DND-41 (cell line): ENCODE data around the gene CYB561A3.

ENCODE experiments used
- ATAC-seq: fragments of 200-7000 bp; cut with Tn5 transposase; 3 replicates; pipeline ENCODE4 v1.9.1; 2021; ENCODE audit warnings: low read depth; ENCODE audit not compliant: insufficient read depth
- DNase-seq: peaks from one replicate; pipeline ENCODE4 v3.0.0-alpha.2; 2020
- H2AFZ ChIP-seq: 2 replicates; pipeline ENCODE4 v1.6.0; 2012; ENCODE audit warnings: low read depth, low read length
- H3K27ac ChIP-seq: 2 replicates; pipeline ENCODE4 v1.5.1; 2012; ENCODE audit warnings: low read length, inconsistent platforms
- H3K27me3 ChIP-seq: fragments of 200-600 bp; sonication (generic); 2 replicates; pipeline ENCODE4 v1.6.0; 2012; ENCODE audit warnings: low read length, mild to moderate bottlenecking, inconsistent platforms; ENCODE audit not compliant: insufficient read depth, poor library complexity
- H3K36me3 ChIP-seq: 2 replicates; pipeline ENCODE4 v1.5.1; 2012; ENCODE audit warnings: low read length, inconsistent platforms; ENCODE audit not compliant: insufficient read depth
- H3K4me1 ChIP-seq: 2 replicates; pipeline ENCODE4 v1.5.1; 2012; ENCODE audit warnings: mild to moderate bottlenecking, low read length; ENCODE audit not compliant: insufficient read depth
- H3K4me2 ChIP-seq: 2 replicates; pipeline ENCODE4 v1.6.0; 2012; ENCODE audit warnings: mild to moderate bottlenecking, moderate library complexity, low read length, inconsistent platforms; ENCODE audit not compliant: insufficient read depth
- H3K4me3 ChIP-seq, 2 experiments: fragments of 200-600 bp in 1 of 2; shearing (Covaris generic) in 1 of 2; 2 replicates each; pipeline ENCODE4 v1.5.1; 2012 to 2016; ENCODE audit warnings: inconsistent platforms in 2 of 2, low read length in 2 of 2, mild to moderate bottlenecking in 2 of 2, low read depth in 1 of 2, moderate library complexity in 1 of 2
- H3K79me2 ChIP-seq: 2 replicates; pipeline ENCODE4 v1.6.0; 2012; ENCODE audit warnings: low read length, inconsistent platforms; ENCODE audit not compliant: insufficient read depth
- H3K9ac ChIP-seq: 2 replicates; pipeline ENCODE4 v1.6.0; 2012; ENCODE audit warnings: low read depth, mild to moderate bottlenecking, inconsistent platforms, low read length, moderate library complexity
- H3K9me3 ChIP-seq: 2 replicates; pipeline ENCODE4 v1.5.1; 2012; ENCODE audit warnings: low read length, moderate library complexity, mild to moderate bottlenecking, inconsistent platforms; ENCODE audit not compliant: insufficient read depth, severe bottlenecking
- H4K20me1 ChIP-seq: 2 replicates; pipeline ENCODE4 v1.6.0; 2012; ENCODE audit warnings: low read length; ENCODE audit not compliant: insufficient read depth
- CTCF ChIP-seq: IDR thresholded peaks from 2 replicates; pipeline ENCODE4 v1.5.1; 2012; ENCODE audit warnings: borderline replicate concordance, low read length, moderate library complexity, mild to moderate bottlenecking; ENCODE audit not compliant: poor library complexity, severe bottlenecking; ENCODE audit errors: extremely low read depth
- EZH2 ChIP-seq: IDR thresholded peaks from 3 replicates; pipeline ENCODE4 v1.6.1; 2012; ENCODE audit warnings: borderline replicate concordance, low read depth, mild to moderate bottlenecking, moderate library complexity, low read length, inconsistent platforms; ENCODE audit not compliant: severe bottlenecking

The CYB561A3 gene

DNA sequence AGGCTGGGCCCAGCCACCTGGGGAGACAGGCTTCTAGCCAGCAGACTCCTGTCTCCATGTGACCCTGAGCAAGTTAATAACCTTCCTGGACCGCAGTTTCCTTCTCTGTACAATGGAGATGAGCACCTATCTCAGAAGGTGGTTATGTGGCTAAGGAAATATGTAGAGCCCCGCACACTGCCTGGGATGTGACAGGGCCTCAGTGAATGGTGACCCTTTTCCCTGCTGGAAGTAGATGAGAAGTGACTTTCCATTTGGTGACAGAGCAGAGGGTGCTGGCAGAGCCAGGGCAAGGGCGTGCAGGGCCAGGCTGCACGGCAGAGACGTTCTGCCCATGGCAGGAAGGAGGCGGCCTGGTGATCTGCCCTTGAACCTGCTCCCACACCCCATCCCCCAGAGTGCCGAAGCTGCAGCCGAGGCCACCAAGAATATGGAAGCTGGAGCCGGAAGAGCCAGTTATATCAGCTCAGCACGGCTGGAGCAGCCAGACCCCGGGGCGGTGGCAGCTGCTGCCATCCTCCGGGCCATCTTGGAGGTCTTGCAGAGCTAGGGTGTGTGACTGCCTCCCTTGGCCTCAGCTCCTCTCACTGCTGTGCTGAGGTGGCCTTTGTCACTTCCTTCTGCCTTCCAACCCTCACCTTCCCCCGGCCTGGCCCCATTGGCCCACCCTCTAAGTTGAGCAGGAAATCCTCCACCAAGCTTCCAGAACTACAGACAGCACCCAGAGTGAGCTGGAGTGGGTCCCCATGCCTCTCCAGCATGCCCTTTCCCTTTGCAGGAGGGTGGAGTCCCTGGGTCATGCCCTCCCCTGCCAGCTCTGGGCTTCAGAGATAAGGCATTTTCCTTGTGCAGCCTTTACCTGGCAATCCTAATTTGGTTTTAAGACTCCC, 15.5 kb downstream of the CYB561A3 start:
- TF ChIP-seq EZH2 (no peak), CTCF (no peak)
- H3K4me3 ChIP-seq: no peak overlapping the region
- H3K27me3 ChIP-seq: no peaks in the 10 kb centered on the region
- H2AFZ ChIP-seq: no peak overlapping the region
- no peaks in the 10 kb centered on the region for H3K4me1 ChIP-seq
- ATAC-seq: peak; percentile 31; the same call in 2 of the 3 replicates
- no peaks in the 10 kb centered on the region for H4K20me1 ChIP-seq
- no peak overlapping the region for H3K4me2 ChIP-seq
- H3K9ac ChIP-seq: no peak overlapping the region
- H3K27ac ChIP-seq: no peak overlapping the region
- no peaks in the 10 kb centered on the region for H3K9me3 ChIP-seq
- peak; percentile 11 for DNase-seq
- H3K79me2 ChIP-seq: no peaks in the 10 kb centered on the region
- H3K36me3 ChIP-seq: peaks cover 47% of the 10 kb centered on the region

- Histone ChIP-seq H3K4me3 (no peak overlapping the region), H3K36me3 (peaks cover 40% of the 10 kb centered on the region), H2AFZ (no peak overlapping the region), H3K79me2 (no peaks in the 10 kb centered on the region), H3K27ac (no peak overlapping the region), H4K20me1 (no peaks in the 10 kb centered on the region), H3K4me2 (no peak overlapping the region), H3K9ac (no peak overlapping the region), H3K4me1 (no peaks in the 10 kb centered on the region), H3K27me3 (no peaks in the 10 kb centered on the region), H3K9me3 (no peaks in the 10 kb centered on the region)
- DNase-seq: no peak
- TF ChIP-seq EZH2 (no peak), CTCF (no peak)
- no peak for ATAC-seq
Measured at GRCh38 chr11:61345170-61345610, 16.5 kb downstream of the CYB561A3 start.

- H2AFZ ChIP-seq: no peak overlapping the region
- DNase-seq (no peak), ATAC-seq (no peak)
- H3K4me2 ChIP-seq: no peak overlapping the region
- no peak overlapping the region for H3K4me3 ChIP-seq
- H3K27me3 ChIP-seq: no peaks in the 10 kb centered on the region
- no peak overlapping the region for H3K27ac ChIP-seq
- H3K4me1 ChIP-seq: no peaks in the 10 kb centered on the region
- H3K36me3 ChIP-seq: peaks cover 29% of the 10 kb centered on the region
- no peaks in the 10 kb centered on the region for H3K79me2 ChIP-seq
- no peaks in the 10 kb centered on the region for H3K9me3 ChIP-seq
- no peak overlapping the region for H3K9ac ChIP-seq
- no peaks in the 10 kb centered on the region for H4K20me1 ChIP-seq
- no peak for TF ChIP-seq CTCF
- no peak for TF ChIP-seq EZH2
Measured at GRCh38 chr11:61343792-61344745, 17.6 kb downstream of the CYB561A3 start.
